CD4-positive, alpha-beta T cell (primary cell): ENCODE measurements around the gene JARID2. TPM values are rescaled to one million over a fixed set of nuclear protein-coding genes. Genes with fewer than 3 reads are reported as not detected.

Source experiments
- ATAC-seq: fragments of 200-7000 bp; cut with Tn5 transposase; one replicate; pipeline ENCODE4 v1.10.0; 2022; ENCODE audit warnings: mild to moderate bottlenecking; ENCODE audit not compliant: poor library complexity
- CTCF ChIA-PET: fragments of 350-600 bp; sonication (Branson Sonifier 250); formaldehyde crosslinking; loops from one replicate; lab custom pipeline; 2021; ENCODE audit warnings: antibody characterized with exemption, inconsistent platforms; lab: Charles Lee
- POLR2A ChIA-PET: fragments of 350-600 bp; sonication (Branson Sonifier 250); formaldehyde crosslinking; loops from one replicate; lab custom pipeline; 2021; ENCODE audit warnings: antibody characterized with exemption, inconsistent platforms; lab: Charles Lee
- DNase-seq, 14 experiments: peaks; one replicate each; pipeline ENCODE4 v3.0.0-alpha.2; 2013 to 2020; ENCODE audit warnings: mixed read lengths in 2 of 14
- H3K27ac ChIP-seq, 2 donors: one replicate each; pipeline versions ENCODE4 v1.5.1 to v1.7.0; 2013; ENCODE audit warnings: low read length in 2 of 2, low read depth in 1 of 2, mild to moderate bottlenecking in 1 of 2
- H3K27me3 ChIP-seq, 2 experiments: 1 replicate in 1 of 2; 2 replicates in 1 of 2; pipeline versions ENCODE4 v1.6.1 to v1.7.0; 2013; ENCODE audit warnings: low read length in 2 of 2, control low read depth in 1 of 2, mild to moderate bottlenecking in 1 of 2, moderate library complexity in 1 of 2; ENCODE audit not compliant: insufficient read depth in 2 of 2, control insufficient read depth in 1 of 2
- H3K36me3 ChIP-seq: one replicate; pipeline ENCODE4 v1.6.1; 2013; ENCODE audit warnings: low read length, control low read depth; ENCODE audit not compliant: insufficient read depth
- H3K4me1 ChIP-seq: one replicate; pipeline ENCODE4 v1.6.1; 2013; ENCODE audit warnings: low read length, control low read depth; ENCODE audit not compliant: insufficient read depth
- H3K4me3 ChIP-seq: one replicate; pipeline ENCODE4 v1.5.1; 2013; ENCODE audit warnings: mild to moderate bottlenecking, low read length, moderate library complexity
- H3K9me3 ChIP-seq, 2 experiments: 1 replicate in 1 of 2; 2 replicates in 1 of 2; pipeline versions ENCODE4 v1.6.1 to v1.7.0; 2013; ENCODE audit warnings: low read length in 2 of 2, mild to moderate bottlenecking in 2 of 2, control low read depth in 1 of 2, moderate library complexity in 1 of 2; ENCODE audit not compliant: control insufficient read depth in 1 of 2, insufficient read depth in 1 of 2
- H3K27ac Mint-ChIP-seq: one replicate; pipeline ENCODE4 v1.8.0; 2020; ENCODE audit warnings: mixed read lengths
- H3K27me3 Mint-ChIP-seq: one replicate; pipeline ENCODE4 v1.8.0; 2021; ENCODE audit warnings: mixed read lengths
- H3K36me3 Mint-ChIP-seq: one replicate; pipeline ENCODE4 v1.8.0; 2021; ENCODE audit warnings: low read depth, mixed read lengths
- H3K4me1 Mint-ChIP-seq: one replicate; pipeline ENCODE4 v1.8.0; 2021; ENCODE audit warnings: low read depth, mixed read lengths
- H3K4me3 Mint-ChIP-seq: one replicate; pipeline ENCODE4 v1.8.0; 2020; ENCODE audit warnings: mild to moderate bottlenecking, mixed read lengths
- H3K9me3 Mint-ChIP-seq: one replicate; pipeline ENCODE4 v1.8.0; 2020; ENCODE audit warnings: mixed read lengths
- CTCF ChIP-seq: fragments of 200-600 bp; IDR thresholded peaks from one replicate; pipeline ENCODE4 v1.8.0; 2022; ENCODE audit warnings: antibody characterized with exemption, mild to moderate bottlenecking
- intact Hi-C, 2 experiments: fragments of 100-400 bp; cut with DNase I in 1 of 2; cut with micrococcal nuclease in 1 of 2; formaldehyde crosslinking; loops; one replicate each; pipeline versions ENCODE4 v1.15.1 to v1.9.0; 2023 to 2025; cut with DNase I, micrococcal nuclease
- total RNA-seq, 174 experiments: library from RNA in 2 of 174; stranded (reverse) in 2 of 174; gene quantifications; one replicate each; pipeline ENCODE4 v1.2.3 and lab custom pipeline; 2021 to 2026

Gene JARID2
- total RNA-seq, 2 experiments from 2014 or later, result 32.0 to 33.0 TPM

GRCh38 chr6:15426901-15427300 is 181.0 kb downstream of the JARID2 start:
- DNase-seq, result no peak
- no peaks in the 10 kb centered on the region for H3K27me3 Mint-ChIP-seq
- ChIA-PET POLR2A (interaction anchor here (1.1 kb wide), 1 partner anchor 178 kb away, joined by 3 read pairs; no protein-coding TSS in a partner anchor), CTCF (no interaction called here)
- H3K36me3 ChIP-seq, result no peaks in the 10 kb centered on the region
- no peak overlapping the region for H3K27ac ChIP-seq
- no peaks in the 10 kb centered on the region for H3K36me3 Mint-ChIP-seq
- peaks cover 33% of the 10 kb centered on the region for H3K4me1 ChIP-seq
- no peak for TF ChIP-seq CTCF
- ATAC-seq, result no peak
- no peaks in the 10 kb centered on the region for H3K9me3 Mint-ChIP-seq
- no peak overlapping the region for H3K4me3 ChIP-seq
- H3K27ac Mint-ChIP-seq, result peak overlapping the region; percentile 31
- no peak overlapping the region for H3K4me3 Mint-ChIP-seq
- no peaks in the 10 kb centered on the region for H3K27me3 ChIP-seq
- peaks cover 92% of the 10 kb centered on the region for H3K4me1 Mint-ChIP-seq
- no peaks in the 10 kb centered on the region for H3K9me3 ChIP-seq
- intact Hi-C loops, result no loop called here

DNA sequence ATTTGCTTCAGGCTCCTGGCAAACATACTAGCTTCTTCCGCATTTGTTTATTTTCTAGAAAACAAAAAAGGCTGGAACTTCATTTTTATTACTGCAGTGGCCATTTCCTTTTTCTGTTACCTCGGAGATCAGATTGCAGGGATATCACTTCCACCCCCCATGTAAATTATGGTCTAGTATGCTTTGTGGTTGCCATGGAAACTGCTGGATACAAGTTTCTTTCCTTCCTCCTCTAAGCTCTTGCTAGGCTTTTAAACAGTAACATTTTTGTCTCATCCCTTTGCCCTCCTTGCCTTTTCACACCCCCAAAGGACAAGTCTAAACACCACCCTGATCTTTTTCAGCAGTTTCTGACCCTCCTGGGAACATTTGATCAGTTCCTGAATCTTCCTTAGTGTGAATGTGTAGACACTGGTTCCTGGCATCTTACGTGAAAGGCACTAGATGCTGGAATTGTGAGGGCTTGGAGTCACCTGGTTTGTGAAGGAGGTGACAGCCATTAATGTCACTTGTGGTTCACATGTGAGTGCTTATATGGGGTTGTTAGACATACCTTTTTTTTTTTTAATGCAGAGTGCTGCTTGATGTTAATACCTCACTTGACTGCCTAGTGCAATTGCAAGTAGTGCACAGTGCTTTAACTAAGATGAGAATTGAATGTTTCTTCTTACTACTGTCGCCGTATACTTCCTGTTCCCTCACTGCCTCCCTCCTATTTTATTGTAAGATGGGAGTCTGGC is 181.6 kb downstream of the JARID2 start:
- ATAC-seq, result peak; percentile 71
- Histone ChIP-seq H3K27me3 (no peaks in the 10 kb centered on the region), H3K27ac (no peak overlapping the region), H3K4me1 (peaks cover 33% of the 10 kb centered on the region), H3K9me3 (no peaks in the 10 kb centered on the region), H3K4me3 (no peak overlapping the region), H3K36me3 (no peaks in the 10 kb centered on the region)
- H3K27ac Mint-ChIP-seq, result peak overlapping the region; percentile 40
- peaks cover 92% of the 10 kb centered on the region for H3K4me1 Mint-ChIP-seq
- DNase-seq, result peak in 3 of 14 experiments; percentile 35 to 52 (median 46)
- H3K4me3 Mint-ChIP-seq, result no peak overlapping the region
- ChIA-PET POLR2A (no interaction called here), CTCF (no interaction called here)
- no peaks in the 10 kb centered on the region for H3K27me3 Mint-ChIP-seq
- intact Hi-C loops, result no loop called here
- TF ChIP-seq CTCF, result no peak
- H3K36me3 Mint-ChIP-seq, result no peaks in the 10 kb centered on the region
- H3K9me3 Mint-ChIP-seq, result no peaks in the 10 kb centered on the region

GRCh38 chr6:15429141-15430110 is 183.6 kb downstream of the JARID2 start:
- H3K9me3 Mint-ChIP-seq, result no peaks in the 10 kb centered on the region
- no peaks in the 10 kb centered on the region for H3K27me3 ChIP-seq
- TF ChIP-seq CTCF, result no peak
- POLR2A ChIA-PET, result no interaction called here
- peak in 2 of 14 experiments; percentile 39 to 50 for DNase-seq
- peaks cover 95% of the 10 kb centered on the region for H3K4me1 Mint-ChIP-seq
- H3K4me3 ChIP-seq, result no peak overlapping the region
- CTCF ChIA-PET, result interaction anchor here (0.7 kb wide), 1 partner anchor 264 kb away, joined by 4 read pairs; no protein-coding TSS in a partner anchor
- intact Hi-C loops, result no loop called here
- peaks cover 45% of the 10 kb centered on the region for H3K4me1 ChIP-seq
- no peak overlapping the region for H3K27ac Mint-ChIP-seq
- H3K36me3 ChIP-seq, result no peaks in the 10 kb centered on the region
- no peak for ATAC-seq
- H3K36me3 Mint-ChIP-seq, result no peaks in the 10 kb centered on the region
- H3K27me3 Mint-ChIP-seq, result no peaks in the 10 kb centered on the region
- H3K4me3 Mint-ChIP-seq, result no peak overlapping the region
- H3K9me3 ChIP-seq, result no peaks in the 10 kb centered on the region
- no peak overlapping the region for H3K27ac ChIP-seq
